ENCODE results near the gene SESN1. TPM values are rescaled to one million over a fixed set of nuclear protein-coding genes. Genes with fewer than 3 reads are reported as not detected.

Gene SESN1
- total and polyA plus RNA-seq, 9 of the 15 experiments (the other 6 are each of a cell fraction or from before 2014, with no cell fraction given) = 3.1 to 13.0 (median 7.4) TPM

- TF ChIP-seq CTCFL (IDR thresholded peaks at IDR 0.05; ENCODE audit: borderline replicate concordance, insufficient read depth, low read depth, low read length, poor library complexity, severe bottlenecking) (no peak), TFE3 (CRISPR knock-in tag; IDR thresholded peaks at IDR 0.05) (no peak), SREBF2 (CRISPR knock-in tag; IDR thresholded peaks at IDR 0.05) (no peak), HNRNPUL1 (IDR thresholded peaks at IDR 0.05; ENCODE audit: low read length) (no peak), FOXK1 (CRISPR knock-in tag; IDR thresholded peaks at IDR 0.05; ENCODE audit: borderline replicate concordance) (no peak), HDAC6 (IDR thresholded peaks at IDR 0.05; ENCODE audit: low read depth, low read length) (peak; percentile 97), CHD2 (IDR thresholded peaks at IDR 0.05; ENCODE audit: low read depth, low read length) (no peak), RBM22 (IDR thresholded peaks at IDR 0.05; ENCODE audit: low read depth, low read length, poor library complexity, severe bottlenecking) (no peak), CC2D1A (IDR thresholded peaks at IDR 0.05) (no peak), KAT7 (CRISPR knock-in tag; IDR thresholded peaks at IDR 0.05; ENCODE audit: borderline replicate concordance) (peak; percentile 93; the same call in 1 of the 2 replicates), ILF3 (IDR thresholded peaks at IDR 0.05; ENCODE audit: borderline replicate concordance) (no peak), ZNF121 (CRISPR knock-in tag; conservative IDR thresholded peaks at IDR 0.05) (no peak), CBFA2T3 (IDR thresholded peaks at IDR 0.05) (no peak), GABPB2 (CRISPR knock-in tag; conservative IDR thresholded peaks at IDR 0.05) (no peak), MAFK (IDR thresholded peaks at IDR 0.05; ENCODE audit: low read length) (no peak)
- TF ChIP-seq, protein P1, sequence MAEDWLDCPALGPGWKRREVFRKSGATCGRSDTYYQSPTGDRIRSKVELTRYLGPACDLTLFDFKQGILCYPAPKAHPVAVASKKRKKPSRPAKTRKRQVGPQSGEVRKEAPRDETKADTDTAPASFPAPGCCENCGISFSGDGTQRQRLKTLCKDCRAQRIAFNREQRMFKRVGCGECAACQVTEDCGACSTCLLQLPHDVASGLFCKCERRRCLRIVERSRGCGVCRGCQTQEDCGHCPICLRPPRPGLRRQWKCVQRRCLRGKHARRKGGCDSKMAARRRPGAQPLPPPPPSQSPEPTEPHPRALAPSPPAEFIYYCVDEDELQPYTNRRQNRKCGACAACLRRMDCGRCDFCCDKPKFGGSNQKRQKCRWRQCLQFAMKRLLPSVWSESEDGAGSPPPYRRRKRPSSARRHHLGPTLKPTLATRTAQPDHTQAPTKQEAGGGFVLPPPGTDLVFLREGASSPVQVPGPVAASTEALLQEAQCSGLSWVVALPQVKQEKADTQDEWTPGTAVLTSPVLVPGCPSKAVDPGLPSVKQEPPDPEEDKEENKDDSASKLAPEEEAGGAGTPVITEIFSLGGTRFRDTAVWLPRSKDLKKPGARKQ (CRISPR knock-in tag; IDR thresholded peaks at IDR 0.05) = no peak
- TF ChIP-seq, protein P2, sequence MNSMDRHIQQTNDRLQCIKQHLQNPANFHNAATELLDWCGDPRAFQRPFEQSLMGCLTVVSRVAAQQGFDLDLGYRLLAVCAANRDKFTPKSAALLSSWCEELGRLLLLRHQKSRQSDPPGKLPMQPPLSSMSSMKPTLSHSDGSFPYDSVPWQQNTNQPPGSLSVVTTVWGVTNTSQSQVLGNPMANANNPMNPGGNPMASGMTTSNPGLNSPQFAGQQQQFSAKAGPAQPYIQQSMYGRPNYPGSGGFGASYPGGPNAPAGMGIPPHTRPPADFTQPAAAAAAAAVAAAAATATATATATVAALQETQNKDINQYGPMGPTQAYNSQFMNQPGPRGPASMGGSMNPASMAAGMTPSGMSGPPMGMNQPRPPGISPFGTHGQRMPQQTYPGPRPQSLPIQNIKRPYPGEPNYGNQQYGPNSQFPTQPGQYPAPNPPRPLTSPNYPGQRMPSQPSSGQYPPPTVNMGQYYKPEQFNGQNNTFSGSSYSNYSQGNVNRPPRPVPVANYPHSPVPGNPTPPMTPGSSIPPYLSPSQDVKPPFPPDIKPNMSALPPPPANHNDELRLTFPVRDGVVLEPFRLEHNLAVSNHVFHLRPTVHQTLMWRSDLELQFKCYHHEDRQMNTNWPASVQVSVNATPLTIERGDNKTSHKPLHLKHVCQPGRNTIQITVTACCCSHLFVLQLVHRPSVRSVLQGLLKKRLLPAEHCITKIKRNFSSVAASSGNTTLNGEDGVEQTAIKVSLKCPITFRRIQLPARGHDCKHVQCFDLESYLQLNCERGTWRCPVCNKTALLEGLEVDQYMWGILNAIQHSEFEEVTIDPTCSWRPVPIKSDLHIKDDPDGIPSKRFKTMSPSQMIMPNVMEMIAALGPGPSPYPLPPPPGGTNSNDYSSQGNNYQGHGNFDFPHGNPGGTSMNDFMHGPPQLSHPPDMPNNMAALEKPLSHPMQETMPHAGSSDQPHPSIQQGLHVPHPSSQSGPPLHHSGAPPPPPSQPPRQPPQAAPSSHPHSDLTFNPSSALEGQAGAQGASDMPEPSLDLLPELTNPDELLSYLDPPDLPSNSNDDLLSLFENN (IDR thresholded peaks at IDR 0.05; ENCODE audit: low read depth in 2 of 2, low read length in 2 of 2) = no peak
- TF ChIP-seq, protein P3, sequence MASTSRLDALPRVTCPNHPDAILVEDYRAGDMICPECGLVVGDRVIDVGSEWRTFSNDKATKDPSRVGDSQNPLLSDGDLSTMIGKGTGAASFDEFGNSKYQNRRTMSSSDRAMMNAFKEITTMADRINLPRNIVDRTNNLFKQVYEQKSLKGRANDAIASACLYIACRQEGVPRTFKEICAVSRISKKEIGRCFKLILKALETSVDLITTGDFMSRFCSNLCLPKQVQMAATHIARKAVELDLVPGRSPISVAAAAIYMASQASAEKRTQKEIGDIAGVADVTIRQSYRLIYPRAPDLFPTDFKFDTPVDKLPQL (IDR thresholded peaks at IDR 0.05; ENCODE audit: extremely low read depth, insufficient read length) = no peak
Measured at GRCh38 chr6:109009236-109009961, 85.2 kb downstream of the SESN1 start (continued).
